ENCODE data around the gene BTBD6.

The BTBD6 gene

DNA sequence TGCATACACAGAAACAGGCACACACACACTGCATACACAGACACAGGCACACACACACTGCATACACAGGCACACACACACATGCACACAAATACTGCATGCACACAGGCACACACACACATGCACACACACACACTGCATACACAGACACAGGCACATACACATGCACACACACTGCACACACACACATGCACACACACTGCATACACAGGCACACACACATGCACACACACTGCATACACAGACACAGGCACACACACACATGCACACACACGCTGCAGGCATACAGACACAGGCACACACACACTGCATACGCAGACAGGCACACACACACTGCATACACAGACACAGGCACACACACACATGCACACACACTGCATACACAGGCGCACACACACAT is 32.7 kb upstream of the BTBD6 start:
- TF ChIP-seq, protein P1, sequence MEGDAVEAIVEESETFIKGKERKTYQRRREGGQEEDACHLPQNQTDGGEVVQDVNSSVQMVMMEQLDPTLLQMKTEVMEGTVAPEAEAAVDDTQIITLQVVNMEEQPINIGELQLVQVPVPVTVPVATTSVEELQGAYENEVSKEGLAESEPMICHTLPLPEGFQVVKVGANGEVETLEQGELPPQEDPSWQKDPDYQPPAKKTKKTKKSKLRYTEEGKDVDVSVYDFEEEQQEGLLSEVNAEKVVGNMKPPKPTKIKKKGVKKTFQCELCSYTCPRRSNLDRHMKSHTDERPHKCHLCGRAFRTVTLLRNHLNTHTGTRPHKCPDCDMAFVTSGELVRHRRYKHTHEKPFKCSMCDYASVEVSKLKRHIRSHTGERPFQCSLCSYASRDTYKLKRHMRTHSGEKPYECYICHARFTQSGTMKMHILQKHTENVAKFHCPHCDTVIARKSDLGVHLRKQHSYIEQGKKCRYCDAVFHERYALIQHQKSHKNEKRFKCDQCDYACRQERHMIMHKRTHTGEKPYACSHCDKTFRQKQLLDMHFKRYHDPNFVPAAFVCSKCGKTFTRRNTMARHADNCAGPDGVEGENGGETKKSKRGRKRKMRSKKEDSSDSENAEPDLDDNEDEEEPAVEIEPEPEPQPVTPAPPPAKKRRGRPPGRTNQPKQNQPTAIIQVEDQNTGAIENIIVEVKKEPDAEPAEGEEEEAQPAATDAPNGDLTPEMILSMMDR (IDR thresholded peaks at IDR 0.05; ENCODE audit: low read depth, low read length, missing control alignments): no peak
- no peak overlapping the region for H3K4me3 ChIP-seq (ENCODE audit: low read depth, low read length)
- in situ Hi-C loops (cut with HindIII; ENCODE audit: low sequenced_read_pairs): no loop called here
- no peak for DNase-seq (ENCODE audit: low read depth)

DNA sequence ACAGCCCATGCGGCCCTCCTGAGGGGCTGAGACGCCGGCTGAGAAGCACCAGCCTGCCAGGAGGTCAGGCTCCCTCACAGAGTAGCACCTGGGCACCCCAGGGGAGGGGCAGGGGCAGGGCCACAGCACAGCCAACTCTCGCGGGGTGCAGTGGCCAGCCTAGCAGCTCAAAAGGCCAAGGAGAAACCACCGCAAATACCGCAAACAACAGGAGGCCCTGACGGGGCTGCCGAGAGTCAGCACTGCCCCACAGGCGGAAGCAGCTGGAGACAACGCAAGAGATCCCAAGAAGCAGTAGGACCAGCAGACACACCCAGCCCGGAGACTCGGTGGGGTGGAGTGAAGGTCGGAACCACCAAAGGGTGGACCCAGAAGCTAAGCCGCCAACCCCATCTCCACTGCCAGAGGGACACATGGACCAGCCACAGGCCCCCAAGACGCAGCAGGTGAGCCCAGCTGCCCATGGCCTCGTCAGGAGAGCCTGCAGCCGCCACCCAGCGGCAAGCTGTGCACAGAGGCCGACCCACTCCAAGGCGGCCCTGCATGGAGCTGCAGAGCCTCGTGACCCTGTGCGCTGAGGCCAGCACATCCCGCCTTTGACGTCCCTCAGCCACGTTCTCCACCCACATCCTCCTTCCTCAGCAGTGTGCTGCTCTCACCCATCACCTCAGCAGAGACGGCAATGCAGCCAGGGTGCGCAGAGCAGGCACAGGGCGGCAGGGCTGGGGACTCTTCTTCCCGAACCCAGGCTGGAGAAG is 31.7 kb upstream of the BTBD6 start:
- in situ Hi-C loops (cut with HindIII; ENCODE audit: low sequenced_read_pairs): no loop called here
- no peak for DNase-seq (ENCODE audit: low read depth)
- no peak overlapping the region for H3K4me3 ChIP-seq (ENCODE audit: low read depth, low read length)
- TF ChIP-seq, protein P1 (IDR thresholded peaks at IDR 0.05; ENCODE audit: low read depth, low read length, missing control alignments): no peak

DNA sequence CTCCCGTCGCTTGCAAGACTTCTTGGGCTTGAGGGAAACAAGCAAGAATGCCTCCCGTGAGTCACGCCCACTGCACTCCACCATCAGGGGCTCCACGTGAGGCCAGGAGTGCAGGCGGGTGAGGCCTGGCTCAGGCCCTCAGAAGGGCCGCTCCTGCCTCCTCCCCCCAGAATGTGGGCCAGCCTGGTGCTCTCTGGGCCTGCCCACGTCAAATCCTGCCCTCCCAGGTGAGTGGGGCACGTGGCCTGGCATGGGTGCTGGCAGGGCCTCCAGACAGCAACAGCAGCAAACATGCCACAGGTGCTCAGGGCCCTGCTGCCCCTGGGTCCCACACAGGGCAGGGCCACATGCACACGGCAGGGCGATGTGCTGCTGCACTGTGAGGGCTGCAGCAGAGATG is 30.6 kb upstream of the BTBD6 start:
- TF ChIP-seq, protein P1 (IDR thresholded peaks at IDR 0.05; ENCODE audit: low read depth, low read length, missing control alignments): no peak
- in situ Hi-C loops (cut with HindIII; ENCODE audit: low sequenced_read_pairs): no loop called here
- no peak overlapping the region for H3K4me3 ChIP-seq (ENCODE audit: low read depth, low read length)
- DNase-seq (ENCODE audit: low read depth): no peak

DNA sequence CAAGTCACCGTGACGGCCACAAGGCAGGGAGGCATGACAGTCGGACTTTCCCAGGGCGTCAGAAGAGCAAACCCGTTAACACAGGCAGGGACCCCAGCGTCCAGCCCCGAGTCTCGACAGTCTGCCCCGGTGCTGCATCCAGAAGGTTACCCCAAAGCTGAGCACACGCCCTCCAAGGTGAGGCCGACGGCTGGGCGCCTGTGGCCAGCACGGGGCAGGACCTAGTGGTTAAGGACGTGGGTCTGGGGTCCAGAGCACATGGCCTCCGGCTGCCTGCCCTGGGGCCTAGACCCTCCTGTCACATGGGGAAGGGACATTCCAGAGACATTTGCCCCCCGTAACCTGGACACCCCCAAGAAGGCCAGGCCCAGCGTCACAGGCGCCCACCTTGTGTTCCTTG is 29.7 kb upstream of the BTBD6 start:
- no peak for DNase-seq (ENCODE audit: low read depth)
- H3K4me3 ChIP-seq (ENCODE audit: low read depth, low read length): no peak overlapping the region
- in situ Hi-C loops (cut with HindIII; ENCODE audit: low sequenced_read_pairs): no loop called here
- TF ChIP-seq, protein P1 (IDR thresholded peaks at IDR 0.05; ENCODE audit: low read depth, low read length, missing control alignments): no peak

DNA sequence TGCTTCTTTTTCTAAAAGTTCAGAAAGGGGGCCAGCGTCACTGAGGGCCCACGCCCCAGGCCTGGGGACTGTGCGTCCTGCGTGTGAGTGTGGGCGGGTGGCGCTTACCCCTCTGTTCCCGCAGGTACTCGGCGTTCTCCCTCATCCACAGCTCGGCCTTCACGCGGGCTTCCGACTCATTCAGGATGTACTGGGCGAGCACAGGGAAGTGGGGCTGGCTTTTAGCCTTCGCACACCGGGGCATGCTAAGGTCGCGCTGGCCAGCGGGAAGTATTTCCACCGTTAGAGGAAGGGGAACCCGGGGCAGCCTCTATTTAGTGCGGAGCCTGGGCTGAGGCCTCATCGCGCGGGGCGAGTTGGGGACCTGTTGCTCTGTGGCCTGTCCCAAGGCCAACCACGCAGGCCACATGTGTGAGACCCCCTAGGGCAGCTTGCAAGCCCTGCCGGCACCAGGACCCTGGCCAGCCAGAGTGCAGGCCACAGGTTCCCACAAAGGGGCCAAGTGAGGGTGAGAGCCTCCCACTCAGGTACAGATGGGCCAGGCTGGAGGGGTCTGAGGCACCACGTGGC is 29.2 kb upstream of the BTBD6 start:
- no peak overlapping the region for H3K4me3 ChIP-seq (ENCODE audit: low read depth, low read length)
- no peak for DNase-seq (ENCODE audit: low read depth)
- in situ Hi-C loops (cut with HindIII; ENCODE audit: low sequenced_read_pairs): no loop called here
- TF ChIP-seq, protein P1 (IDR thresholded peaks at IDR 0.05; ENCODE audit: low read depth, low read length, missing control alignments): no peak

DNA sequence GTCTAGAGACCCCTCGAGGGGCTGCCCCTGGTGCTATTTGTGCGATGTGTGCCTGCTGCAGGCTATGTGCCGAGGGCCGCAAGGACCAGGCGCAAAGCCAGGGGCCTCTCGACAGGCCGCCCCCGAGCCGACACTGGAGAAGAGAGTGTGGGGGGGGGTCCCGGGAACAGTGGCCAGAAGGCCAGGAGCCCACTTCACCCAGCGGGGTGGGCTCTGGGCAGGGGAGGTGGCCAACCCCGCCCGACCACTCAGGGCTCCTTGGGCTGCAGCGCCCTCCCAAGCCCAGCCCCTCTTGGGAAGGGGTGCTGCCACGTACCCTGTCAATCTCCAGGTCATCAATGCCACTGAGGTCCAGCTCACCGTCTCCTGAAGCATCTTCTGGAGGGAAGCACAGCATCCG is 28.6 kb upstream of the BTBD6 start:
- TF ChIP-seq, protein P1 (IDR thresholded peaks at IDR 0.05; ENCODE audit: low read depth, low read length, missing control alignments): no peak

More for the DNA sequence above, 28.6 kb upstream of the BTBD6 start:
- H3K4me3 ChIP-seq (ENCODE audit: low read depth, low read length): no peak overlapping the region
- in situ Hi-C loops (cut with HindIII; ENCODE audit: low sequenced_read_pairs): no loop called here
- no peak for DNase-seq (ENCODE audit: low read depth)
